Measurements from ENCODE around the gene SSH2. TPM values are rescaled to one million over a fixed set of nuclear protein-coding genes. Genes with fewer than 3 reads are reported as not detected.

The SSH2 gene
- polyA plus RNA-seq, 1 donor from 2014 or later, result 16.6 TPM

- Histone ChIP-seq H3K36me3 (ENCODE audit: insufficient read depth, low read length) (no peaks in the 10 kb centered on the region), H3F3A (ENCODE audit: insufficient read depth, low read length, poor library complexity, severe bottlenecking) (no peaks in the 10 kb centered on the region), H3K27ac (ENCODE audit: low read length) (no peak overlapping the region), H3K4me2 (ENCODE audit: low read length) (no peak overlapping the region), H3K79me2 (replicated peaks; ENCODE audit: insufficient read depth, low read length) (no peaks in the 10 kb centered on the region), H3K9ac (ENCODE audit: low read length) (no peak overlapping the region), H2AFZ (ENCODE audit: low read depth, low read length) (no peak overlapping the region), H3K9me2 (ENCODE audit: insufficient read depth, low read length) (no peaks in the 10 kb centered on the region), H4K20me1 (ENCODE audit: insufficient read depth) (no peaks in the 10 kb centered on the region), H3K27me3 (ENCODE audit: insufficient read depth, low read depth, low read length) (no peaks in the 10 kb centered on the region), H3K9me3 (ENCODE audit: low read length) (no peaks in the 10 kb centered on the region), H3K4me3 (ENCODE audit: low read length) (no peak overlapping the region)
- TF ChIP-seq POLR2AphosphoS5 (IDR thresholded peaks at IDR 0.05), result no peak
- no peak for TF ChIP-seq EZH2 (IDR thresholded peaks at IDR 0.05; ENCODE audit: borderline replicate concordance, insufficient read depth, low read length, poor library complexity, severe bottlenecking)
- no peak for TF ChIP-seq MXI1 (conservative IDR thresholded peaks at IDR 0.05; ENCODE audit: poor library complexity, severe bottlenecking)
- TF ChIP-seq RAD21 (conservative IDR thresholded peaks at IDR 0.05), result no peak
- TF ChIP-seq SMC3 (conservative IDR thresholded peaks at IDR 0.05; ENCODE audit: poor library complexity), result no peak
- TF ChIP-seq REST (IDR thresholded peaks at IDR 0.05; ENCODE audit: borderline replicate concordance), result no peak
- TF ChIP-seq TAF1 (IDR thresholded peaks at IDR 0.05; ENCODE audit: low read depth), result no peak
- TF ChIP-seq, protein P1, sequence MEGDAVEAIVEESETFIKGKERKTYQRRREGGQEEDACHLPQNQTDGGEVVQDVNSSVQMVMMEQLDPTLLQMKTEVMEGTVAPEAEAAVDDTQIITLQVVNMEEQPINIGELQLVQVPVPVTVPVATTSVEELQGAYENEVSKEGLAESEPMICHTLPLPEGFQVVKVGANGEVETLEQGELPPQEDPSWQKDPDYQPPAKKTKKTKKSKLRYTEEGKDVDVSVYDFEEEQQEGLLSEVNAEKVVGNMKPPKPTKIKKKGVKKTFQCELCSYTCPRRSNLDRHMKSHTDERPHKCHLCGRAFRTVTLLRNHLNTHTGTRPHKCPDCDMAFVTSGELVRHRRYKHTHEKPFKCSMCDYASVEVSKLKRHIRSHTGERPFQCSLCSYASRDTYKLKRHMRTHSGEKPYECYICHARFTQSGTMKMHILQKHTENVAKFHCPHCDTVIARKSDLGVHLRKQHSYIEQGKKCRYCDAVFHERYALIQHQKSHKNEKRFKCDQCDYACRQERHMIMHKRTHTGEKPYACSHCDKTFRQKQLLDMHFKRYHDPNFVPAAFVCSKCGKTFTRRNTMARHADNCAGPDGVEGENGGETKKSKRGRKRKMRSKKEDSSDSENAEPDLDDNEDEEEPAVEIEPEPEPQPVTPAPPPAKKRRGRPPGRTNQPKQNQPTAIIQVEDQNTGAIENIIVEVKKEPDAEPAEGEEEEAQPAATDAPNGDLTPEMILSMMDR (IDR thresholded peaks at IDR 0.05; ENCODE audit: poor library complexity, severe bottlenecking), result no peak
- TF ChIP-seq EP300 (conservative IDR thresholded peaks at IDR 0.05; ENCODE audit: poor library complexity, severe bottlenecking), result no peak
Measured at GRCh38 chr17:29709866-29710519, 220.0 kb downstream of the SSH2 start.

- Histone ChIP-seq H3K79me2 (replicated peaks; ENCODE audit: insufficient read depth, low read length) (no peaks in the 10 kb centered on the region), H3K4me3 (ENCODE audit: low read length) (no peak overlapping the region), H3K36me3 (ENCODE audit: insufficient read depth, low read length) (peaks cover 4% of the 10 kb centered on the region), H3K9me3 (ENCODE audit: low read length) (no peaks in the 10 kb centered on the region), H4K20me1 (ENCODE audit: insufficient read depth) (no peaks in the 10 kb centered on the region), H3K9me2 (ENCODE audit: insufficient read depth, low read length) (no peaks in the 10 kb centered on the region), H3K9ac (ENCODE audit: low read length) (no peak overlapping the region), H2AFZ (ENCODE audit: low read depth, low read length) (no peak overlapping the region), H3K4me2 (ENCODE audit: low read length) (no peak overlapping the region), H3F3A (ENCODE audit: insufficient read depth, low read length, poor library complexity, severe bottlenecking) (no peaks in the 10 kb centered on the region), H3K27me3 (ENCODE audit: insufficient read depth, low read depth, low read length) (no peaks in the 10 kb centered on the region), H3K27ac (ENCODE audit: low read length) (no peak overlapping the region)
- TF ChIP-seq EZH2 (IDR thresholded peaks at IDR 0.05; ENCODE audit: borderline replicate concordance, insufficient read depth, low read length, poor library complexity, severe bottlenecking), result no peak
- no peak for TF ChIP-seq TAF1 (IDR thresholded peaks at IDR 0.05; ENCODE audit: low read depth)
- TF ChIP-seq MXI1 (conservative IDR thresholded peaks at IDR 0.05; ENCODE audit: poor library complexity, severe bottlenecking), result no peak
- no peak for TF ChIP-seq RAD21 (conservative IDR thresholded peaks at IDR 0.05)
- no peak for TF ChIP-seq REST (IDR thresholded peaks at IDR 0.05; ENCODE audit: borderline replicate concordance)
- TF ChIP-seq EP300 (conservative IDR thresholded peaks at IDR 0.05; ENCODE audit: poor library complexity, severe bottlenecking), result no peak
- TF ChIP-seq POLR2AphosphoS5 (IDR thresholded peaks at IDR 0.05), result no peak
- TF ChIP-seq SMC3 (conservative IDR thresholded peaks at IDR 0.05; ENCODE audit: poor library complexity), result no peak
- TF ChIP-seq, protein P1 (IDR thresholded peaks at IDR 0.05; ENCODE audit: poor library complexity, severe bottlenecking), result no peak
Measured at GRCh38 chr17:29707212-29707571, 222.8 kb downstream of the SSH2 start.

Data from neural cell (in vitro differentiated cells).